Vagina (tissue), 2 donors: ENCODE results near the gene OR2AE1. TPM values are rescaled to one million over a fixed set of nuclear protein-coding genes. Genes with fewer than 3 reads are reported as not detected.

ENCODE experiments used
- DNase-seq, 2 donors: peaks; one replicate each; pipeline ENCODE4 v3.0.0-alpha.2; 2017; ENCODE audit errors: extremely low spot score in 2 of 2
- H3K27ac ChIP-seq: fragments of 200-600 bp; sonication (generic); one replicate; pipeline ENCODE4 v1.5.1; 2019
- H3K27me3 ChIP-seq: fragments of 200-600 bp; sonication (generic); one replicate; pipeline ENCODE4 v1.5.1; 2019
- H3K36me3 ChIP-seq, 2 donors: fragments of 200-600 bp; sonication (generic); one replicate each; pipeline ENCODE4 v1.5.1; 2017 to 2019
- H3K4me1 ChIP-seq: fragments of 200-600 bp; sonication (generic); one replicate; pipeline ENCODE4 v1.5.1; 2019
- H3K4me3 ChIP-seq, 2 donors: fragments of 200-600 bp; sonication (generic); 1 replicate in 1 of 2; 2 replicates in 1 of 2; pipeline ENCODE4 v1.5.1; 2016 to 2019
- H3K9me3 ChIP-seq: fragments of 200-600 bp; sonication (generic); one replicate; pipeline ENCODE4 v1.5.1; 2019
- CTCF ChIP-seq, 3 experiments: fragments of 450-650 bp in 2 of 3; fragments of 200-600 bp in 1 of 3; sonication (generic) in 1 of 3; IDR thresholded peaks; one replicate each; pipeline ENCODE4 v1.5.1; 2017 to 2019; ENCODE audit warnings: antibody characterized with exemption in 3 of 3, mild to moderate bottlenecking in 2 of 3, moderate library complexity in 2 of 3
- POLR2A ChIP-seq, 2 donors: fragments of 450-650 bp; IDR thresholded peaks; one replicate each; pipeline ENCODE4 v1.6.1; 2017; ENCODE audit warnings: antibody characterized with exemption in 2 of 2, mild to moderate bottlenecking in 2 of 2, moderate library complexity in 2 of 2
- POLR2AphosphoS5 ChIP-seq, 2 donors: sonication (generic); formaldehyde crosslinking; IDR thresholded peaks; one replicate each; pipeline ENCODE4 v1.9.0; 2017; ENCODE audit warnings: antibody characterized with exemption in 2 of 2, mild to moderate bottlenecking in 2 of 2, low read depth in 1 of 2; ENCODE audit not compliant: insufficient read depth in 1 of 2
- intact Hi-C: fragments of 100-400 bp; cut with DNase I; formaldehyde crosslinking; loops from one replicate; pipeline ENCODE4 v1.15.1; 2023
- total RNA-seq: library from RNA; depleted of rRNA; stranded (reverse); fragments of >200 nt; gene quantifications from one replicate; pipeline ENCODE4 v1.2.3, GENCODE V29; 2016

The OR2AE1 gene
- total RNA-seq = not detected

- Histone ChIP-seq H3K4me3 (no peak within 1 kb of the TSS), H3K27me3 (no peaks in the 10 kb centered on the region), H3K9me3 (no peaks in the 10 kb centered on the region), H3K4me1 (no peaks in the 10 kb centered on the region), H3K27ac (no peak within 1 kb of the TSS), H3K36me3 (no peaks in the 10 kb centered on the region)
- no peak for DNase-seq
- no peak for TF ChIP-seq POLR2A (IDR thresholded peaks at IDR 0.05)
- no peak for TF ChIP-seq POLR2AphosphoS5 (IDR thresholded peaks at IDR 0.05; ENCODE audit: insufficient read depth in 1 of 2, low read depth in 1 of 2)
- intact Hi-C loops = no loop called here
Measured at GRCh38 chr7:99876933-99877332, at the start of gene OR2AE1. Gene OR2AE1, minus strand, starts transcription at chr7:99877033. Its CDS starts 0 bp downstream, at chr7:99877033.

- intact Hi-C loops = no loop called here
- no peak overlapping the region for H3K27ac ChIP-seq
- H3K27me3 ChIP-seq = no peaks in the 10 kb centered on the region
- H3K36me3 ChIP-seq = no peaks in the 10 kb centered on the region
- H3K9me3 ChIP-seq = no peaks in the 10 kb centered on the region
- no peak for DNase-seq
- H3K4me1 ChIP-seq = peaks cover 11% of the 10 kb centered on the region
- no peak overlapping the region for H3K4me3 ChIP-seq
- TF ChIP-seq CTCF (IDR thresholded peaks at IDR 0.05) (no peak), POLR2AphosphoS5 (IDR thresholded peaks at IDR 0.05; ENCODE audit: insufficient read depth in 1 of 2, low read depth in 1 of 2) (no peak), POLR2A (IDR thresholded peaks at IDR 0.05) (no peak)
Measured at GRCh38 chr7:99926321-99926720, 49.5 kb upstream of the OR2AE1 start.

GRCh38 chr7:99923200-99923599, 46.4 kb upstream of the OR2AE1 start:
- Histone ChIP-seq H3K27ac (no peak overlapping the region), H3K9me3 (no peaks in the 10 kb centered on the region), H3K36me3 (no peaks in the 10 kb centered on the region), H3K4me1 (peaks cover 16% of the 10 kb centered on the region), H3K27me3 (no peaks in the 10 kb centered on the region), H3K4me3 (no peak overlapping the region)
- DNase-seq = no peak
- no peak for TF ChIP-seq CTCF (IDR thresholded peaks at IDR 0.05)
- intact Hi-C loops = no loop called here

GRCh38 chr7:99920149-99920548, 43.3 kb upstream of the OR2AE1 start:
- TF ChIP-seq CTCF (IDR thresholded peaks at IDR 0.05) (no peak), POLR2A (IDR thresholded peaks at IDR 0.05) (no peak), POLR2AphosphoS5 (IDR thresholded peaks at IDR 0.05; ENCODE audit: insufficient read depth in 1 of 2, low read depth in 1 of 2) (no peak)
- H3K27ac ChIP-seq = peak overlapping the region; percentile 81
- intact Hi-C loops = no loop called here
- no peaks in the 10 kb centered on the region for H3K9me3 ChIP-seq
- no peaks in the 10 kb centered on the region for H3K27me3 ChIP-seq
- peaks cover 39% of the 10 kb centered on the region for H3K4me1 ChIP-seq
- H3K36me3 ChIP-seq = no peaks in the 10 kb centered on the region
- H3K4me3 ChIP-seq = peak overlapping the region; percentile 68 to 77
- no peak for DNase-seq

- Histone ChIP-seq H3K4me1 (peaks cover 39% of the 10 kb centered on the region), H3K4me3 (peak overlapping the region; percentile 68 to 77), H3K9me3 (no peaks in the 10 kb centered on the region), H3K27me3 (no peaks in the 10 kb centered on the region), H3K27ac (peak overlapping the region; percentile 81), H3K36me3 (no peaks in the 10 kb centered on the region)
- intact Hi-C loops = no loop called here
- TF ChIP-seq CTCF (IDR thresholded peaks at IDR 0.05) (no peak), POLR2AphosphoS5 (IDR thresholded peaks at IDR 0.05; ENCODE audit: insufficient read depth in 1 of 2, low read depth in 1 of 2) (no peak), POLR2A (IDR thresholded peaks at IDR 0.05) (no peak)
- no peak for DNase-seq
Measured at GRCh38 chr7:99919814-99920112, 42.9 kb upstream of the OR2AE1 start.
